Measurements from ENCODE around the gene SLC29A2. TPM values are rescaled to one million over a fixed set of nuclear protein-coding genes. Genes with fewer than 3 reads are reported as not detected.

SLC29A2 gene
- total RNA-seq, 1 donor from 2014 or later, result 38.7 TPM

- no peaks in the 10 kb centered on the region for H3K27me3 Mint-ChIP-seq (ENCODE audit: low read depth)
- no peak overlapping the region for H3K27ac Mint-ChIP-seq (ENCODE audit: unreplicated experiment)
- no peak for DNase-seq (ENCODE audit: low read depth, low spot score)
- H3K4me1 Mint-ChIP-seq, result peaks cover 30% of the 10 kb centered on the region
- H3K9me3 Mint-ChIP-seq, result no peaks in the 10 kb centered on the region
- H3K36me3 Mint-ChIP-seq (ENCODE audit: low read depth), result no peaks in the 10 kb centered on the region
- H3K4me3 Mint-ChIP-seq, result no peak overlapping the region
- TF ChIP-seq CTCF (conservative IDR thresholded peaks at IDR 0.05), result no peak
Observed at GRCh38 chr11:66331542-66332370, 39.8 kb downstream of the SLC29A2 start.

- H3K4me3 Mint-ChIP-seq, result no peak overlapping the region
- peaks cover 25% of the 10 kb centered on the region for H3K4me1 Mint-ChIP-seq
- no peaks in the 10 kb centered on the region for H3K36me3 Mint-ChIP-seq (ENCODE audit: low read depth)
- TF ChIP-seq CTCF (conservative IDR thresholded peaks at IDR 0.05), result no peak
- no peak overlapping the region for H3K27ac Mint-ChIP-seq (ENCODE audit: unreplicated experiment)
- H3K9me3 Mint-ChIP-seq, result no peaks in the 10 kb centered on the region
- no peaks in the 10 kb centered on the region for H3K27me3 Mint-ChIP-seq (ENCODE audit: low read depth)
- DNase-seq (ENCODE audit: low read depth, low spot score), result no peak
Observed at GRCh38 chr11:66330931-66331330, 40.6 kb downstream of the SLC29A2 start.

- H3K27me3 Mint-ChIP-seq (ENCODE audit: low read depth), result no peaks in the 10 kb centered on the region
- H3K9me3 Mint-ChIP-seq, result no peaks in the 10 kb centered on the region
- H3K27ac Mint-ChIP-seq (ENCODE audit: unreplicated experiment), result no peak overlapping the region
- no peak for TF ChIP-seq CTCF (conservative IDR thresholded peaks at IDR 0.05)
- no peaks in the 10 kb centered on the region for H3K36me3 Mint-ChIP-seq (ENCODE audit: low read depth)
- no peak overlapping the region for H3K4me3 Mint-ChIP-seq
- no peak for DNase-seq (ENCODE audit: low read depth, low spot score)
- H3K4me1 Mint-ChIP-seq, result peaks cover 28% of the 10 kb centered on the region
Observed at GRCh38 chr11:66329165-66329673, 42.3 kb downstream of the SLC29A2 start.

- H3K27ac Mint-ChIP-seq (ENCODE audit: unreplicated experiment), result no peak overlapping the region
- peak overlapping the region; percentile 68 for H3K4me3 Mint-ChIP-seq
- no peaks in the 10 kb centered on the region for H3K36me3 Mint-ChIP-seq (ENCODE audit: low read depth)
- H3K27me3 Mint-ChIP-seq (ENCODE audit: low read depth), result no peaks in the 10 kb centered on the region
- peaks cover 2% of the 10 kb centered on the region for H3K9me3 Mint-ChIP-seq
- peaks cover 35% of the 10 kb centered on the region for H3K4me1 Mint-ChIP-seq
- peak; percentile 80 for DNase-seq (ENCODE audit: low read depth, low spot score)
- TF ChIP-seq CTCF (conservative IDR thresholded peaks at IDR 0.05), result peak; percentile 96
Observed at GRCh38 chr11:66328302-66329144, 43.0 kb downstream of the SLC29A2 start.

- no peak for DNase-seq (ENCODE audit: low read depth, low spot score)
- Mint-ChIP-seq H3K36me3 (ENCODE audit: low read depth) (no peaks in the 10 kb centered on the region), H3K4me1 (peaks cover 41% of the 10 kb centered on the region), H3K27ac (ENCODE audit: unreplicated experiment) (no peak overlapping the region), H3K4me3 (no peak overlapping the region), H3K9me3 (peaks cover 8% of the 10 kb centered on the region), H3K27me3 (ENCODE audit: low read depth) (no peaks in the 10 kb centered on the region)
- TF ChIP-seq CTCF (conservative IDR thresholded peaks at IDR 0.05), result no peak
Observed at GRCh38 chr11:66328031-66328301, 43.6 kb downstream of the SLC29A2 start.
